GM19467 (cell line): ENCODE data around the gene DHDH.

Experiments
- ATAC-seq: cut with Tn5 transposase; IDR thresholded peaks from one replicate; pipeline ENCODE4 v1.9.1; 2021; ENCODE audit warnings: mild to moderate bottlenecking, moderate library complexity; ENCODE audit not compliant: unreplicated experiment

The DHDH gene

DNA sequence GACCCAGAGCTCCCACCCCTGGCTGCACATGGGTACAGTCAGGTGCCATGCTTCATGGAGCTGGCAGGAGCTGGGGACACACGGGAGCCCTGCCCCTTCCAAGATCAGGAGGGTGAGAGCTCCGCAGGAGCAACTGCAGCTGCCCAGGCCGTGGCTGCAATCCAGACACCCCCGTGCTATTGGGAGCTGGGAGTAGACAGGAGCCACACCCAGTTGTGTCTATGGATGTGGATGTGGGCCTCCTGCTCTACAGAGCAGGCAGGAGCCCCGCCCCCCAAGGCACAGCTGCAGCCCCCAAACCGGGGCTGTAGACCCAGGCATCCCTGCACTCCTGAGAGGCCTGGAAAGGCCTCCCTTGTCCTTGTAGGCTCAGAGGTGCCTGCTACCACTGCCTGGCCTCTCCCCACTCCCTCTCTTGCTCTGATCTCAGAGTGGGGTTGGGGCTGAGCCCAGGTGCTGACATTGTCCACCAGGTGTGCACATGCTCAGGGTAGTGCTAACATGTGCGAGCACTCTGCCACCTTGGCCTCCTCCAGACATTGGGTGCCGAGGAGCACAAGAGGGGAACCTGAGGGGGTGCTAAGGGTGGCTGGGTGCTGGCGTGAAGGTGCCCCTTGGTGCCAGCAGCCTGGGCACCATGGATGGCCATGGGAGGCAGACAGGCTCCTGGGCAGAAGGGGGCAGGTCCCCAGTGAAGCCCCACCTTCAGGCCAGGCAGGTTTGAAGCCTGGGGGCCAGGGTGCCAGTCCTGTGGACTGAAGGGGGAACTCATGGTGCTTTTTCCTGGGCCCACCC is 13.2 kb downstream of the DHDH start:
- ATAC-seq: no peak

DNA sequence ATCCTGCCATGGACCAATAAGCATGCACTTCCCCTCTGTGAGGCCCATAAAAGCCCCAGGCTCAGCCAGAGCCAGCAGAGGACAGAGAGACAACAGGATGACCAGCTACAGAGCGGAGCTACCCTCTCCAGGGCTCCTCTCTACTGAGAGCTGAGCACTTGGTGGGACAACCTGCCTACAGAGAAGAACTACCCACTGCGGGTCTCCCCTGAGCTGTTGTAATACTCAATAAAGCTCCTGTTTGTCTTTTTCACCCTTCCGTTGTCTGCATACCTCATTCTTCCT is 13.7 kb downstream of the DHDH start:
- ATAC-seq: no peak

DNA sequence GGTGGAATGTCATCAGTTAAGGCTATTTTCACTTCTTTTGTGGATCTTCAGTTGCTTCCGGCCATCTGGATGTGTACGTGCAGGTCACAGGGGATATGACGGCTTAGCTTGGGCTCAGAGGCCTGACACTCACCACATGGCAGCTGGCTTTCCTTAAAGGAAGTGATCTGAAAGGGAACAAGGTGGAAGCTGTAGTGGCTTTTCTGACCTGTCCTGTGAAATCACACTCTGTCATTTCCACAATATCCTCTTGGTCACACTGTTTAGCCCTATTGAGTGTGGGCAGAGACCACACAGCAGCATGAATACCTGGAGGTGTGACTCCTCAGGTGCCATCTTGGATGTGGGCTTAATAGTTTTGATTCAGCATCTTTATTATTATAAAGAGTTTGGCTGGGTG is 16.7 kb downstream of the DHDH start:
- ATAC-seq: no peak

DNA sequence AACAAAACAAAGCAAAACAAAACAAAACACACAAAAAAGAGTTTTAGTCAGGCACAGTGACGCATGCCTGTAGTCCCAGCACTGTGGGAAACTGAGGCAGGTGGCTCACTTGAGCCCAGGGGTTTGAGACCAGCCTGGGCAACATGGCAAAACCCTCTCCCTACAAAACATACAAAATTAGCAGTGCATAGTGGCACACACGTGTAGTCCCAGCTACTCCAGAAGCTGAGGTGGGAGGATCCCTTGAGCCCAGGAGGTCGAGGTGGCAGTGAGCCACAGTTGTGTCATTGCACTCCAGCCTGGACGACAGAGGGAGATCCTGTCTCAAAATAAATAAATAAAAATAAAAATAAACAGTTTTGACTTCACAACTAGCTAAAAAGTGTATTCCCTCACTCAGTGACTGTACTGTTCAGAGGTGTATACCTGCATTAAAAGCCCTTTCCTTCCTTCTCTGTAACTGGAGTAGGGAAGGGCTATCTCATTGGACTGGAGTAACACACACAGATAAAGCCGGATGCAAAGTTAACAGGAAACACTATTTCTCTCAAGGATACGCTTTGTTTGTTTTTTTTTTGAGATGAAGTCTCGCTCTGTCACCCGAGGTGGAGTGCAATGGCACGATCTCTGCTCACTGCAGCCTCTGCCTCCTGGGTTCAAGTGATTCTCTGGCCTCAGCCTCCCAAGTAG is 17.5 kb downstream of the DHDH start:
- no peak for ATAC-seq

DNA sequence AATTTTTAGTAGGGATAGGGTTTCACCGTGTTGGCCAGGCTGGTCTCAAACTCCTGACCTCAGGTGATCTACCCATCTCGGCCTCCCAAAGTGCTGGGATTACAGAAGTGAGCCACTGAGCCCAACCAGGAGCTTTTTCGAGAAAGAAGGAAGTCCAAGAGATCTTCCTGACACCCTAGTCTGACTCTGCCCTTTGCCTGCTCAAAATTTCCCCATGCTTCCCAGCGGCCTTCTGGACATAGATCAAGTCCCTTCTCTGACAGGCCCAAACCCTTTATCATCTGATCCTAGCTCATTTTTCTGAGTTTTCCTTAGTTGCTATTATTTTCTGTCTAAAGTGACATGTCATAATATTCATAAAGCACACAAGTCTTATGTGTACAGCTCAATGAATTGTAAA is 19.6 kb downstream of the DHDH start:
- no peak for ATAC-seq

DNA sequence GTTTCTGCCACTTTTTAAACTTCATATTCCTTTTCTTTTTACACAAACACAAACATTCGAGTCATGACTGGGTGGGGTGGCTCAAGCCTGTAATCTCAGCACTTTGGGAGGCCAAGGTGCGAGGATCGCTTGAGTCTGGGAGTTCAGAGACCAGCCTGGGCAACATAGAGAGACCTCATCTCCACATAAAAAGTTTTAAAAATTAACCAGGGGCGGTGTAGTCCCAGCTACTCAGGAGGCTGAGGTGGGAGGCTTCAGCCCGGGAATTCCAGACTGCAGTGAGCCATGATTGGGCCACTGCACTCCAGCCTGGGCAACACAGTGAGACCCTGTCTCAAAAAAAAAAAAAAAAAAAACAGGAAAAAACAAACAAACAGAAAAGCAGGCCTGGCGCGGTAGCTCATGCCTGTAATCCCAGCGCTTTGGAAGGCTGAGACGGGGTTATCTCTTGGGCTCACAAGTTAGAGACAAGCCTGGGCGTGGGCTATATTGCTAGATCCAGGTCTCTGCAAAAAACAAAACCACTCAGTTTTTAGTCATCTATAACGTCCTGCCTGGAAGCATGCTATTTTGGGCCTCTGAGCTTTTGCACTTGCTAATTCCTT is 20.6 kb downstream of the DHDH start:
- ATAC-seq: no peak

DNA sequence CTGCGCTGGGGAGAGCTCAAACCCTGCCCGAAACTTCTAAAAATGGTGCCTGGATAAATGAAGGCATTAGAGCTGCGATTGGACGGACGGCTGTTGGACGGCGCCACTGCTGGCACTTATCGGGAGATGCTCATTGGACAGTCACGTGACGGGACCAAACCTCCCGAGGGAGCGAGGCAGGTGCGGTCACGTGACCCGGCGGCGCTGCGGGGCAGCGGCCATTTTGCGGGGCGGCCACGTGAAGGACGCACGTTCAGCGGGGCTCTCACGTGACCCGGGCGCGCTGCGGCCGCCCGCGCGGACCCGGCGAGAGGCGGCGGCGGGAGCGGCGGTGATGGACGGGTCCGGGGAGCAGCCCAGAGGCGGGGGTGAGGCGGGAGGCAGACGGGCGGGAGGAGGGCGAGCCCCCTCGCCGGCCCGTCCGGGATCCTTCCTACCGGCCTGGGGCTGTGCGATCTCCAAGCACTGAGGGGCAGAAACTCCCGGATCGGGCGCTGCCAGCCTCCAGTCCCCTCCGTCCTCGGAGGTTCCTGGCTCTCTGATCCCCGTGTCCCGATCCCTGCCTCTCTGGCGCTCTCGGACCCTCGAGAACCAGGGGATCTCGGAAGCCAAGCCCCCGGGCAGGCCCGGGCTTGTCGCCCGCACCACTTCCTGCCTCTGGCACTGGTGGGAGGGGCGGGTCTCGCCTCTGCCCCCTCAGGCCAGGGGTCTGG is 21.3 kb downstream of the DHDH start, which contains the start of gene BAX:
Gene BAX (plus strand): TSS at position 281 of the 713 bp plus-strand sequence. CDS start 54 bp downstream, at position 335.
- ATAC-seq: peak; percentile 73

DNA sequence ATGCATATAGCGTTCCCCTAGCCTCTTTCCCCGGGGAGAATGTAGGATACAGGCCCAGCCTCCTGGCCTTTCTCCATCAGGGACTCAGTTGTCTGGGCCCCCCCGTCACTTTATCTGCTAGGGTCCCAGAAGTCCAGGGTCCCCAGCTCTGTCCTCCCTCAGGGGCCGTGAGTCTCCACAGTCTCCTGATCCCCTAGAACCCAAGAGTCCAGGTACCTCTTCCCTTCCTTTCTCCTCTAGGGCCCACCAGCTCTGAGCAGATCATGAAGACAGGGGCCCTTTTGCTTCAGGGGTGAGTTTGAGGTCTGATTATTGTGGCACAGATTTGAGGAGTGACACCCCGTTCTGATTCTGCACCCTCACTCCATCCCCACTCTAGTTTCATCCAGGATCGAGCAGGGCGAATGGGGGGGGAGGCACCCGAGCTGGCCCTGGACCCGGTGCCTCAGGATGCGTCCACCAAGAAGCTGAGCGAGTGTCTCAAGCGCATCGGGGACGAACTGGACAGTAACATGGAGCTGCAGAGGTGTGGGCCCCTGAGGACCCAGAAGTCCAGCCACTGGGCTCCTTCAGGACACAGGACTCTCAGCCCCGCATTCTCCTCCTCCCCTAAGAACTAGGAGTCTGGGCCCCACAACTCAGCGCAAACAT is 21.9 kb downstream of the DHDH start:
- ATAC-seq: no peak

DNA sequence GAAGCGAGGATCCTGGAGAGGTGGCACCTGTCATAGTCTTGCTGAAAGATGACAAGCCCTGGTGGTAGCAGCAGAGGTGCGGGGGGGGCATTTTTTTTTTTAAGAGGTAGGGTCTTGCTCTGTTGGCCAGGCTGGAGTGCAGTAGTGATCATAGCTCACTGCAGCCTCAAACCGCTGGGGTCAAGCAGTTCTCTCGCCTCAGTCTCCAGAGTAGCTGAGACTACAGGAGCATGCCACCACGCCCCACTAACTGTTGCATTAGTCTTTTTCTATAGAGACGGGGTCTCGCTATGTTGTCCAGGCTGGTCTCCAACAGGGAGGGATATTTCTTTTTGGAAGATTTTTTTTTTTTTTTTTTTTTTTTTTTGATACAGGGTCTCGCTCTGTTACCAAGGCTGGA is 24.5 kb downstream of the DHDH start:
- ATAC-seq: no peak

DNA sequence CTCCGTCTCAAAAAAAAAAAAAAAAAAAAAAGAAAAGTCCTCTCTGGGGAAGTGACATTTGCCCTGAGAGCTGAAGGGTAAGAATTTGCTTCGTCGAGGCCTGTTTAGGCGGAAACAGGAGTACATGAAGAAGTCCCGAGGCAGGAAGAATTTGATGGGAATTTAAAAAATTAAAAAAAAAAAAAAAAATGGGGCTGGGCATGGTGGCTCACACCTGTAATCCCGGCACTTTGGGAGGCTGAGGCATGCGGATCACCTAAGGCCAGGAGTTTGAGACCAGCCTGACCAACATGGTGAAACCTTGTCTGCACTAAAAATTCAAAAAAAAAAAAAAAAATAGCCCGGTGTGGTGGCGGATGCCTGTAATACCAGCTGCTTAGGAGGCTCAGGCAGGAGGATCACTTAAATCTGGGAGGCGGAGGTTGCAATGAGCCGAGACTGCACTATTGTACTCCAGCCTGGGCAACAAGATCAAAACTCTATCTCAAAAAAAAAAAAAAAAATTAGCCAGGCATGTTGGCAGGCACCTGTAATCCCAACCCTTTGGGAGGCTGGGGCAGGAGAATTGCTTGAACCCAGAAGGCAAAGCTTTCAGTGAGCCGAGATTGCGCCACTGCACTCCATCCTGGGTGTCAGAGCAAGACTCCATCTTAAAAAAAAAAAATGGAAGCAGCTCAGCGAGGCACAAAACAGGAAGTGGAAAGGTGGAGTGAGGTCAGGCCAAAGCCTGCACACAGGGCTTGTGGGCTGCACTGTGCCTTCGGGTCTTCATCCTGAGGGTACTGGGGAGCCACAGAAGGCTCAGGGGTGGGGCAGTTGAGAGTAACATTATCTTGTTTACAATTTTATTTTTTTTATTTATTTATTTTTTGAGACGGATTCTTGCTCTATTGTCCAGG is 26.1 kb downstream of the DHDH start:
- ATAC-seq: no peak

DNA sequence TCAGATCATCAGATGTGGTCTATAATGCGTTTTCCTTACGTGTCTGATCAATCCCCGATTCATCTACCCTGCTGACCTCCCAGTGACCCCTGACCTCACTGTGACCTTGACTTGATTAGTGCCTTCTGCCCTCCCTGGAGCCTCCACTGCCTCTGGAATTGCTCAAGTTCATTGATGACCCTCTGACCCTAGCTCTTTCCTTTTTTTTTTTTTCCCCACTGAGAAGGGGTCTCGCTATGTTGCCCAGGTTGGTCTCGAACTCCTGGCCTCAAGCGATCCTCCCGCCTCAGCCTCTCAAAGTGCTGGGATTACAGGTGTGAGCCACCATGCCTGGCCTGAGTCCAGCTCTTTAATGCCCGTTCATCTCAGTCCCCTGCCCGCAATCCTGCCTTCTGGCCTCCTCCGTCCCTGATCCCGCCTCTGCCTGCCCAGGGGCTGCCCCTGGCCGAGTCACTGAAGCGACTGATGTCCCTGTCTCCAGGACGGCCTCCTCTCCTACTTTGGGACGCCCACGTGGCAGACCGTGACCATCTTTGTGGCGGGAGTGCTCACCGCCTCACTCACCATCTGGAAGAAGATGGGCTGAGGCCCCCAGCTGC is 27.7 kb downstream of the DHDH start:
- ATAC-seq: no peak

DNA sequence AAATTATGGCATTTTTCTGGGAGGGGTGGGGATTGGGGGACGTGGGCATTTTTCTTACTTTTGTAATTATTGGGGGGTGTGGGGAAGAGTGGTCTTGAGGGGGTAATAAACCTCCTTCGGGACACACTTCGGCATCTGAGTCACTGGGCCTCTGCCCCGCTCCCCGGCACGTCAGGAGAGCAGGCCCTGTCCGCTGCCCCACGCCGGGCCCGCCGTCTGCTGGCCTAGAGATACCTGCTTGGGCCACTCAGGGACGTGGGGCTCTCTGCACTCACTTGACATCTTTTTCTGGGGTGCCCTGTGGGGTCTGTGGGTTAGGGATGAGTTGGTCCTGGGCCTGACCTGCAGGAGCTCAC is 28.2 kb downstream of the DHDH start:
- no peak for ATAC-seq

DNA sequence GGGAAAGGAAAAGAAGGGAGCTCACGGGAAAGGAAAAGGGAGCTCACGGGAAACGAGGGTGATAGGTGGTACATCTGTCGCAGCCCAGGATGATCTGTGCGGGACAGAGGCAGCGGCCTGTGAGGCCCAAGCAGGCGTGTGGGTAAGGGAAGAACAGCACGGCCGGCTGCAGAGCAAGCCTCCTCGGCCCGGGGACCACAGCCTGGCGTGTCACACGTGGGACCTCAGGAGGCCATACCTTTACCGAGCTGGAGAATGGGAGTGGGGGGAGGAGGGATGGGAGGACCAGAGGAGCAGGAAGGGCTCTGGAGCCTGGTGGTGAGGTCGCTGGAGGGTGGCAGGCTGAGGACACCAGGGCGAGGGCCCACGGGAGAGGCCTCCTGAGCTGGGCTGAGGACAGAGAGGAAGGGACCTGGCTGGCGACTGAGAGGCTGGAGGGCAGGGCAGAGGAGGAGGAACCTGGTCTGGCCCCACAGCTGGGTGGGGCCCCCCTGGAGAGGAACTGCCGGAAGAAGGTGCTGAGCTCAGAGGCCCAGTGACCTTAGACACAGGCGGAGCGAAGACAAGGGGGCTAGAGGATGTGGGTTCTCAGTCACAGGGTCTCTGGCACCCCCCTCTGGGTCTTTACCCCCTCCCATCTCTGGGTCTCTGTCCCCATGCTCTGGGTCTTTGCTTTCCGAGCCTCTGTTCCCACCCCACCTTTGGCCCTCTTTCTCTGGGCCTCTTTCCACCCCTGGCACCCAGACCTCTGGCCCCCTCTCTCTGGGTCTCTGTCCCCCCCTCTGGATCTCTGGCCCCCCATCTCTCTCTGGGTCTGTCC is 28.7 kb downstream of the DHDH start:
- no peak for ATAC-seq

DNA sequence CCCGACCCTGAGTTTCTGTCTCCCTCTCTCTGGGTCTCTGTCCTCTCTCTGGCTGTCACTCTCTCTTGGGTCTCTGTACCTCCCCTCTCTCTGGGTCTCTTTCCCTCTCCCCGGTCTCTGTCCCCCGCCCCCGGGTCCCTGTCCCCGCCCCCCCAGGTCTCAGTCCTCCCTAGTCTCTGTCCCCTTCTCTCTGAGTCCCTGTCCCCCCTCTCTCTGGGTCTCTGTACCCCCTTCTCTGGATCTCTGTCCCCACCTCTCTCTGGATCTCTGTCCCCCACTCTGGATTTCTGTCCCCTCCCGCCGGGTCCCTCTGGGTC is 29.3 kb downstream of the DHDH start:
- no peak for ATAC-seq

DNA sequence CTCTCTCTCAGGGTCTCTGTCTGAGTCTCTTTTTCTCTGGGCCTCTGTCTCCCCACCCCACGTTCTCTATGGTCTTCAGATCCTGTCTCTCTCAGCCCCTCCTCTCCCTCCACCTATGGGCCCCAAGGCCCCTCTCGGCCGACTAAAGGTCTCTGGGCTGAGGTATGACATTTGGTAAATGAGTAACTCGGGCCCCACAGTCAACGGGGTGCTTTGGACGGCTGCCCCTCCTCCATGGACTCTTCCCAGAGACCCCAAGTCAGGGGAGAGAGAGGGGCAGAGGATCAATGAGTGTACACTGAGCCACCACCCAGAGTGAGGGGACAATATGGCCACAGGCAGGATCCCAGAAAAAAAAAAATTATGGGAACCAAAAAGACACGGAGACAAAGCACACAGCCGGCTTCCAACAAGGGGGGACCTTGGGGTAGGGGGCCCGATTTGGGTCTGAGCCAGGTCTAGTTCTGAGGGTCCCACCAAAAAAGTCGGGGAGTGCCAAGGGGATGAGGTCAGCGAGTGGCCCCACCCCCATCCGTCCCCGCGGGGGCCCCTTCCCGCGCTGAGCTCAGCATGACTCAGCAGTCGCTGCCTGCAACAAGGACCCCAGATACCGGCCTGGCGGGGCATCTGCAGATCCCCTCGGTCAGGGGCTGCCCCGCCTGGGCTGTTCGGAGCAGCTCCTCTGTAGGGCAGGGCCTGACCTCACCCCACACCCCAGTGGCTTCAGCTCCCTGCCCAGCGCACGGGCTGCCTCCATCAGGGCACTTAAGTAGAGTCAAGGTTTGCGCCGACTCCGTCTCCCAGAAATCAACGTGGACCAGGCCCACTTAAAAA is 30.1 kb downstream of the DHDH start:
- no peak for ATAC-seq

DNA sequence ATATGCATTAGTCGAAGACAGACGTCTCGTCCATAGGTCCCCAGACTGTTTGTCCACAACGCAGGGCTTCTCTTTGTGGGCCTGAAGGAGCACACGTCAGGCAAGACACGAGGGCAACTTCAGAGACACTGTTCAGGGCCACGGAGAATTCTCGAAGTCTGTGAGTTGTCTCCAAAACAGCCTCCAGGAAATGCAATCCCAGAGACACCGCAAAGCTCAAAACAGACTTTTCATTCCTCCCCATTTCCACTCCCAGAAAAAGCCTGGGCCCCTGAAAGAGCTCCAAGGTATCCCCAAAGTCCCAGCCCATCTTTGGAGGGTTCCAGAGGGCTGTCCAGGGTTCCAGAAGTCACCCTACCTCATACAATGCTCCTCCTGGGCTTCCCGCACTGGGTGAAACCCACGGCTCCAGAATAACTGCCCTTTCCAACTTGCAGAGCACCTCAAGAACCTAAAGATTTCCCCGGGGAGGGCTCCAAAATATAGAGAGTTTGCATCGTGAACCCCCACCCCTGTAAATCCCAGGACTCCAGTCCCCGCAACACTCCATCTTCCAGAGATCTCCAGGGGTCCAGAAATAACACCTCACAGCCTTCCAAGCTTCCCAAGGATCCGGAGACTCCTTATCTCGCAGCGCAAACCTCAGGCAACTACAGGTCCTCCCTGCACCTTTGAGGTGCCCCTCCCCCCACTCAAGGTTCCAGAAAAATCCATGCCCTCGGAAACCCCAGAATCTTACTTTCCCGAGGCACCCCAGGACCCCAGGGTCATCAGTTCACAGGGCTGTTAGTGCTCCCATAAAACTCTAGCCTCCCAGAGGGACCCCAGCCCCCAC is 30.9 kb downstream of the DHDH start:
- no peak for ATAC-seq

DNA sequence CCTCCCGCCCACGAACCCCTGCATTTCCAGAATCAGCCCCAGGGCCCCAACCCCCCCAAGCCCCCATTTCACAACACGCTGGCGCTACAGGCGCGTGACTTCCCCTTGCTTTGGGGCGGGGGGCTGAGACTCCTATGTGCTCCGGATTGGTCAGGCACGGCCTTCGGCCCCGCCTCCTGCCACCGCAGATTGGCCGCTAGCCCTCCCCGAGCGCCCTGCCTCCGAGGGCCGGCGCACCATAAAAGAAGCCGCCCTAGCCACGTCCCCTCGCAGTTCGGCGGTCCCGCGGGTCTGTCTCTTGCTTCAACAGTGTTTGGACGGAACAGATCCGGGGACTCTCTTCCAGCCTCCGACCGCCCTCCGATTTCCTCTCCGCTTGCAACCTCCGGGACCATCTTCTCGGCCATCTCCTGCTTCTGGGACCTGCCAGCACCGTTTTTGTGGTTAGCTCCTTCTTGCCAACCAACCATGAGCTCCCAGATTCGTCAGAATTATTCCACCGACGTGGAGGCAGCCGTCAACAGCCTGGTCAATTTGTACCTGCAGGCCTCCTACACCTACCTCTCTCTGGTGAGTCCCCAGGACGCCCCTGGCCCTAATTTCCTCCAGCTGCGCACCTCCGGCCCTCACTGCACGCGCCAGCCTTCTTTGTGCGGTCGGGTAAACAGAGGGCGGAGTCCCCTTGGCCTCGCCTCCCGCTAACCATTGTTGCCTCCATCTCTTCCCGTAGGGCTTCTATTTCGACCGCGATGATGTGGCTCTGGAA is 31.7 kb downstream of the DHDH start, which contains the start of gene FTL:
Gene FTL (plus strand): TSS at position 270 of the 766 bp plus-strand sequence. CDS start 199 bp downstream, at position 469.
- ATAC-seq: peak; percentile 48
